Neural crest cell (in vitro differentiated cells): ENCODE data around the gene PCDHGB4. TPM values are rescaled to one million over a fixed set of nuclear protein-coding genes. Genes with fewer than 3 reads are reported as not detected.

ENCODE experiments used
- DNase-seq: peaks from one replicate; pipeline ENCODE4 v3.0.0; 2021; ENCODE audit warnings: low read depth, mixed read lengths, low spot score
- H3K27ac Mint-ChIP-seq: one replicate; pipeline ENCODE4 v1.8.0; 2021; ENCODE audit warnings: mild to moderate bottlenecking, mixed read lengths; ENCODE audit not compliant: unreplicated experiment
- H3K27me3 Mint-ChIP-seq: 2 replicates; pipeline ENCODE4 v1.8.0; 2021; ENCODE audit warnings: low read depth, mild to moderate bottlenecking, mixed read lengths
- H3K36me3 Mint-ChIP-seq: 2 replicates; pipeline ENCODE4 v1.8.0; 2021; ENCODE audit warnings: low read depth, mild to moderate bottlenecking, mixed read lengths
- H3K4me1 Mint-ChIP-seq: 2 replicates; pipeline ENCODE4 v1.8.0; 2021; ENCODE audit warnings: mixed read lengths
- H3K4me3 Mint-ChIP-seq: one replicate; pipeline ENCODE4 v1.8.0; 2021; ENCODE audit warnings: mild to moderate bottlenecking, mixed read lengths
- H3K9me3 Mint-ChIP-seq: 2 replicates; pipeline ENCODE4 v1.8.0; 2021; ENCODE audit warnings: mixed read lengths
- total RNA-seq: library from RNA; stranded (reverse); gene quantifications from 2 replicates; pipeline ENCODE4 v1.2.1, GENCODE V29; 2021
- TF ChIP-seq, protein P1 (sequence below): fragments of 200-600 bp; sonication (generic); conservative IDR thresholded peaks from 2 replicates; pipeline ENCODE4 v1.5.0; 2021; ENCODE audit warnings: antibody characterized with exemption, mild to moderate bottlenecking

PCDHGB4 gene
- total RNA-seq, 1 donor from 2014 or later = 4.2 TPM

DNA sequence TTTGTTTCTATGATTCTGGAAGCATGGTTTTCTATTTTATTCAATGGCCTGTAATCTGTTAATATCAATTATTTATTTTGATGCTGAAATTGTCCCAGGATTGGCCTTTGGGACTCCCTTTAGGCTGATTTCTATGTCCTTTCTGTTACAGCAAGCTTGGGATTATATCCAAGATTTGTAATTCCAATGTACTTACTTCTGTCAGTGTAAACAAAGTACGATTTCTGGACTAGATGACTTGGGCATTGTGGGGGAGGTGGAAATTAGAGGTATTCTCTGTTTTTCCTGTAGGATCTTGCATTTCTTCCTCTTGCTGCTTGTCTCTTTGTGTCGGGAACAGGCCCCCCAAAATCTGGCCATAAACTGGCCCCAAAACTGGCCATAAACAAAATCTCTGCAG is 46.5 kb downstream of the PCDHGB4 start:
- peaks cover 64% of the 10 kb centered on the region for H3K36me3 Mint-ChIP-seq
- peaks cover 14% of the 10 kb centered on the region for H3K9me3 Mint-ChIP-seq
- DNase-seq = no peak
- TF ChIP-seq, protein P1, sequence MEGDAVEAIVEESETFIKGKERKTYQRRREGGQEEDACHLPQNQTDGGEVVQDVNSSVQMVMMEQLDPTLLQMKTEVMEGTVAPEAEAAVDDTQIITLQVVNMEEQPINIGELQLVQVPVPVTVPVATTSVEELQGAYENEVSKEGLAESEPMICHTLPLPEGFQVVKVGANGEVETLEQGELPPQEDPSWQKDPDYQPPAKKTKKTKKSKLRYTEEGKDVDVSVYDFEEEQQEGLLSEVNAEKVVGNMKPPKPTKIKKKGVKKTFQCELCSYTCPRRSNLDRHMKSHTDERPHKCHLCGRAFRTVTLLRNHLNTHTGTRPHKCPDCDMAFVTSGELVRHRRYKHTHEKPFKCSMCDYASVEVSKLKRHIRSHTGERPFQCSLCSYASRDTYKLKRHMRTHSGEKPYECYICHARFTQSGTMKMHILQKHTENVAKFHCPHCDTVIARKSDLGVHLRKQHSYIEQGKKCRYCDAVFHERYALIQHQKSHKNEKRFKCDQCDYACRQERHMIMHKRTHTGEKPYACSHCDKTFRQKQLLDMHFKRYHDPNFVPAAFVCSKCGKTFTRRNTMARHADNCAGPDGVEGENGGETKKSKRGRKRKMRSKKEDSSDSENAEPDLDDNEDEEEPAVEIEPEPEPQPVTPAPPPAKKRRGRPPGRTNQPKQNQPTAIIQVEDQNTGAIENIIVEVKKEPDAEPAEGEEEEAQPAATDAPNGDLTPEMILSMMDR = no peak
- H3K27me3 Mint-ChIP-seq = no peaks in the 10 kb centered on the region
- no peak overlapping the region for H3K27ac Mint-ChIP-seq
- H3K4me1 Mint-ChIP-seq = no peaks in the 10 kb centered on the region
- H3K4me3 Mint-ChIP-seq = no peak overlapping the region

DNA sequence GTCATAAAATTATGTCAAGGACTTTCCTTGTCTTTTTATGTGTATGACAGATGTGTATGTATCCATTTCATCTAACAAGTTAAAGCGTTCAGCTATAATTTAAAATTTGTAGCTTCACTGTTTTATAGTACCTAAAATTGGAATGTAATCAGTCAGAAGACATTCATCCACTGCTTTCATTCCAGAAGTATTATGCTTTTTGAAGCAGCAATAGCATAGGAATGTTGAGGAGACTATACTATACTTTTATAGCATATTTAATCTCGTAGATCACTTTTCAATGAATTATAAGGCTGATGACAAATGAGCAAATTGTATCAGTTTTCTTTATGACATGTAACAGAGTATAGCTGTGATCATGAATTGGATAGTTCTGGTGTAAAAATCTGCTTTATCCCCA is 49.7 kb downstream of the PCDHGB4 start:
- TF ChIP-seq, protein P1 = no peak
- no peaks in the 10 kb centered on the region for H3K4me1 Mint-ChIP-seq
- H3K4me3 Mint-ChIP-seq = no peak overlapping the region
- peaks cover 11% of the 10 kb centered on the region for H3K9me3 Mint-ChIP-seq
- H3K36me3 Mint-ChIP-seq = peaks cover 65% of the 10 kb centered on the region
- H3K27me3 Mint-ChIP-seq = no peaks in the 10 kb centered on the region
- no peak for DNase-seq
- no peak overlapping the region for H3K27ac Mint-ChIP-seq

DNA sequence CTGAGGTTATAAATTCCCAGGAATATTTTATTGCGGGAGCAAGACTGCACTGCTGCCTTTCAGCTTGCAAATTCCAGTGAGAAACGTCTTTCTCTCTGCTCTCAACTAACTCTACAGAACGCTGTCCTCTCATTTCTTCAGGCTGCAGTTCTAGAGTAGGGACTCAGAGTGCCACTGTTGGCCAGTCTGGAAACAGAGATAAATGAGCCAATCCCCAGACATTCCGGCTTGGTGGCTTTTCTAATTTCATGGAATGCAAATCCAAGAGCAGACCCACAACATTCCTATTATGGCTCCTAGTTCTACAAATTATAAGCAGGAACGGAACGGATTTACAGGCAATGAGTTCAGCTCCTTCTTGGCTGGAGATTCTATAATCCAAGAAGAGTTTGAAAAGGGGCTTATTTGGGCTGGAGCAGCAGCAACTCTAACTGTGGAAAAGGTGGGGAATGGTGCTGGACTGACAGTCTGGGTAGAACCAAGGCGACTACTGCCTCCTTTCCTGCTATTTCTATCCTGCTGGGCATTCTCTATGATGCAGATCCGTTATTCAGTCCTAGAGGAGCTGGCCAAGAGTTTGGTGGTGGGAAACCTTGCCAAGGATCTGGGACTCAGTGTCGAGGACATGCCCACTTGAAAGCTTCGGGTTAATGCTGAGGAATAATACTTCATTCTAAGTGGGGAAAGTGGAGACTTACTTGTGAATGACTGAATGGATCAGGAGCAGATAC is 52.1 kb downstream of the PCDHGB4 start:
- no peak overlapping the region for H3K4me3 Mint-ChIP-seq
- DNase-seq = no peak
- peaks cover 14% of the 10 kb centered on the region for H3K9me3 Mint-ChIP-seq
- no peaks in the 10 kb centered on the region for H3K4me1 Mint-ChIP-seq
- H3K27me3 Mint-ChIP-seq = no peaks in the 10 kb centered on the region
- no peak overlapping the region for H3K27ac Mint-ChIP-seq
- TF ChIP-seq, protein P1 = no peak
- H3K36me3 Mint-ChIP-seq = peaks cover 63% of the 10 kb centered on the region

Other genes starting within 250 kb of the PCDHGB4 start
- gene PCDHB6, start 237.6 kb upstream of the PCDHGB4 start, total RNA-seq = 0.64 and 0.70 TPM in 2 replicates
- 0.39 and 0.58 TPM in 2 replicates for gene PCDHB7, start 215.1 kb upstream of the PCDHGB4 start, total RNA-seq
- 1.3 and 1.8 TPM in 2 replicates for gene PCDHB8, start 209.9 kb upstream of the PCDHGB4 start, total RNA-seq
- gene PCDHB16, start 205.3 kb upstream of the PCDHGB4 start, total RNA-seq = 11.4 and 12.6 TPM in 2 replicates
- gene PCDHB9, start 200.5 kb upstream of the PCDHGB4 start, total RNA-seq = 5.5 and 7.0 TPM in 2 replicates
- gene PCDHB10, start 195.3 kb upstream of the PCDHGB4 start, total RNA-seq = 5.2 and 5.5 TPM in 2 replicates
- 2.7 and 3.6 TPM in 2 replicates for gene PCDHB11, start 188.1 kb upstream of the PCDHGB4 start, total RNA-seq
- 3.1 TPM in 2 replicates for gene PCDHB12, start 179.0 kb upstream of the PCDHGB4 start, total RNA-seq
- 3.6 TPM in 2 replicates for gene PCDHB13, start 173.8 kb upstream of the PCDHGB4 start, total RNA-seq
- 5.5 TPM in 2 replicates for gene PCDHB14, start 164.4 kb upstream of the PCDHGB4 start, total RNA-seq
- gene PCDHB15, start 142.3 kb upstream of the PCDHGB4 start, total RNA-seq = 5.5 and 5.6 TPM in 2 replicates
- gene SLC25A2, start 83.6 kb upstream of the PCDHGB4 start, total RNA-seq = 0.72 and 1.1 TPM in 2 replicates
- 100.0 and 100 TPM in 2 replicates for gene TAF7, start 66.9 kb upstream of the PCDHGB4 start, total RNA-seq
- 0.54 and 0.93 TPM in 2 replicates for gene PCDHGA1, start 57.2 kb upstream of the PCDHGB4 start, total RNA-seq
- 0.32 and 0.54 TPM in 2 replicates for gene PCDHGA2, start 48.9 kb upstream of the PCDHGB4 start, total RNA-seq
- gene PCDHGA3, start 43.9 kb upstream of the PCDHGB4 start, total RNA-seq = 0.16 and 0.33 TPM in 2 replicates
- gene PCDHGB1, start 37.6 kb upstream of the PCDHGB4 start, total RNA-seq = 2.8 and 3.0 TPM in 2 replicates
- gene PCDHGA4, start 32.7 kb upstream of the PCDHGB4 start, total RNA-seq = 0.56 and 0.93 TPM in 2 replicates
- 1.3 and 1.5 TPM in 2 replicates for gene PCDHGB2, start 27.7 kb upstream of the PCDHGB4 start, total RNA-seq
- 0.32 and 0.51 TPM in 2 replicates for gene PCDHGA5, start 23.5 kb upstream of the PCDHGB4 start, total RNA-seq
- gene PCDHGB3, start 17.5 kb upstream of the PCDHGB4 start, total RNA-seq = 0.51 and 0.71 TPM in 2 replicates
- gene PCDHGA6, start 13.8 kb upstream of the PCDHGB4 start, total RNA-seq = 0.49 and 0.52 TPM in 2 replicates
- 0.32 and 0.37 TPM in 2 replicates for gene PCDHGA7, start 5.0 kb upstream of the PCDHGB4 start, total RNA-seq
- gene PCDHGA8, start 4.9 kb downstream of the PCDHGB4 start, total RNA-seq = 0.33 and 0.43 TPM in 2 replicates
- 0.91 and 1.5 TPM in 2 replicates for gene PCDHGB5, start 10.2 kb downstream of the PCDHGB4 start, total RNA-seq
- 0.72 and 0.86 TPM in 2 replicates for gene PCDHGA9, start 15.1 kb downstream of the PCDHGB4 start, total RNA-seq
- gene PCDHGB6, start 20.3 kb downstream of the PCDHGB4 start, total RNA-seq = 53.6 and 53.7 TPM in 2 replicates
- 18.4 and 18.5 TPM in 2 replicates for gene PCDHGA10, start 25.3 kb downstream of the PCDHGB4 start, total RNA-seq
- 6.5 and 7.0 TPM in 2 replicates for gene PCDHGB7, start 30.0 kb downstream of the PCDHGB4 start, total RNA-seq
- 1.8 and 2.4 TPM in 2 replicates for gene PCDHGA11, start 33.4 kb downstream of the PCDHGB4 start, total RNA-seq
- 1.5 and 1.8 TPM in 2 replicates for gene PCDHGA12, start 42.8 kb downstream of the PCDHGB4 start, total RNA-seq
- gene PCDHGC3, start 88.3 kb downstream of the PCDHGB4 start, total RNA-seq = 98.2 and 107 TPM in 2 replicates
- 14.8 and 15.9 TPM in 2 replicates for gene PCDHGC4, start 97.3 kb downstream of the PCDHGB4 start, total RNA-seq
- 2.2 and 3.0 TPM in 2 replicates for gene PCDHGC5, start 101.4 kb downstream of the PCDHGB4 start, total RNA-seq
- gene DIAPH1, start 231.3 kb downstream of the PCDHGB4 start, total RNA-seq = 86.3 and 99.1 TPM in 2 replicates
- 110 and 114 TPM in 2 replicates for gene HDAC3, start 249.2 kb downstream of the PCDHGB4 start, total RNA-seq
- gene RELL2, start 249.3 kb downstream of the PCDHGB4 start, total RNA-seq = 6.5 and 6.9 TPM in 2 replicates